Endothelial cell (in vitro differentiated cells): ENCODE measurements around the gene STXBP4. TPM values are rescaled to one million over a fixed set of nuclear protein-coding genes. Genes with fewer than 3 reads are reported as not detected.

Experiments used
- DNase-seq: peaks from one replicate; pipeline ENCODE4 v3.0.0; 2021; ENCODE audit warnings: low spot score
- H3K27ac Mint-ChIP-seq: one replicate; pipeline ENCODE4 v1.8.0; 2021; ENCODE audit warnings: mixed read lengths, inconsistent platforms; ENCODE audit not compliant: unreplicated experiment
- H3K27me3 Mint-ChIP-seq: one replicate; pipeline ENCODE4 v1.8.0; 2021; ENCODE audit warnings: mild to moderate bottlenecking, moderate library complexity, mixed read lengths, inconsistent platforms; ENCODE audit not compliant: unreplicated experiment
- H3K36me3 Mint-ChIP-seq: one replicate; pipeline ENCODE4 v1.8.0; 2021; ENCODE audit warnings: mild to moderate bottlenecking, low read depth, mixed read lengths, inconsistent platforms; ENCODE audit not compliant: unreplicated experiment
- H3K4me1 Mint-ChIP-seq: one replicate; pipeline ENCODE4 v1.8.0; 2021; ENCODE audit warnings: mild to moderate bottlenecking, mixed read lengths, inconsistent platforms; ENCODE audit not compliant: unreplicated experiment
- H3K4me3 Mint-ChIP-seq: one replicate; pipeline ENCODE4 v1.8.0; 2021; ENCODE audit warnings: mild to moderate bottlenecking, mixed read lengths, inconsistent platforms; ENCODE audit not compliant: unreplicated experiment
- H3K9me3 Mint-ChIP-seq: one replicate; pipeline ENCODE4 v1.8.0; 2021; ENCODE audit warnings: mixed read lengths, inconsistent platforms; ENCODE audit not compliant: unreplicated experiment
- total RNA-seq: library from RNA; stranded (reverse); fragmentation: NEBNext Ultra II Directional; extraction: Animal tissue kit (Norgen Biotek cat#: 25700); gene quantifications from one replicate; pipeline ENCODE4 v1.2.1, GENCODE V29; 2021; ENCODE audit not compliant: unreplicated experiment
- TF ChIP-seq, protein P1 (sequence below): fragments of 200-600 bp; sonication (generic); IDR thresholded peaks from one replicate; pipeline ENCODE4 v1.5.0; 2021; ENCODE audit warnings: antibody characterized with exemption; ENCODE audit not compliant: unreplicated experiment

The STXBP4 gene
- total RNA-seq, 1 donor from 2014 or later: 7.5 TPM

DNA sequence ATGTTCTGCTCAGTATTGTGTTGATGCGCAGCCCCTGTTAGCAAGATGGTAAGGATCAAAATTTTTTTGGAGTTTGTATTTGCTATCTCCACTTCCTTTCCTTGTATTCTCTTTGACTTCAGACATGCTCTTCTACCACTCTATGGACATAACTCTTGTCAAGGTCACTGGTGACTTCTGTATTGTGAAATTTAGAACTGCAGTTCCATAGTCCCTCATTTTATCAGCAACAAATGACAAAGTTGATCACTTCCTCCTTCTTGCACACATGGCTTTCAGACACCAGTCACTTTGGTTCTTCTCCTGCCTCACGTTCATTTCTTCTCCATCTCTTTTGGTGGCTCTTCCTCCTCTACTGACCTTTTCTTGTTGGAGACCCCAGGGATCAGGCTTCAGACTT is 21.2 kb upstream of the STXBP4 start:
- Mint-ChIP-seq H3K9me3 (no peaks in the 10 kb centered on the region), H3K27me3 (no peaks in the 10 kb centered on the region), H3K27ac (no peak overlapping the region), H3K36me3 (no peaks in the 10 kb centered on the region), H3K4me1 (no peaks in the 10 kb centered on the region), H3K4me3 (no peak overlapping the region)
- TF ChIP-seq, protein P1, sequence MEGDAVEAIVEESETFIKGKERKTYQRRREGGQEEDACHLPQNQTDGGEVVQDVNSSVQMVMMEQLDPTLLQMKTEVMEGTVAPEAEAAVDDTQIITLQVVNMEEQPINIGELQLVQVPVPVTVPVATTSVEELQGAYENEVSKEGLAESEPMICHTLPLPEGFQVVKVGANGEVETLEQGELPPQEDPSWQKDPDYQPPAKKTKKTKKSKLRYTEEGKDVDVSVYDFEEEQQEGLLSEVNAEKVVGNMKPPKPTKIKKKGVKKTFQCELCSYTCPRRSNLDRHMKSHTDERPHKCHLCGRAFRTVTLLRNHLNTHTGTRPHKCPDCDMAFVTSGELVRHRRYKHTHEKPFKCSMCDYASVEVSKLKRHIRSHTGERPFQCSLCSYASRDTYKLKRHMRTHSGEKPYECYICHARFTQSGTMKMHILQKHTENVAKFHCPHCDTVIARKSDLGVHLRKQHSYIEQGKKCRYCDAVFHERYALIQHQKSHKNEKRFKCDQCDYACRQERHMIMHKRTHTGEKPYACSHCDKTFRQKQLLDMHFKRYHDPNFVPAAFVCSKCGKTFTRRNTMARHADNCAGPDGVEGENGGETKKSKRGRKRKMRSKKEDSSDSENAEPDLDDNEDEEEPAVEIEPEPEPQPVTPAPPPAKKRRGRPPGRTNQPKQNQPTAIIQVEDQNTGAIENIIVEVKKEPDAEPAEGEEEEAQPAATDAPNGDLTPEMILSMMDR: no peak
- DNase-seq: no peak

DNA sequence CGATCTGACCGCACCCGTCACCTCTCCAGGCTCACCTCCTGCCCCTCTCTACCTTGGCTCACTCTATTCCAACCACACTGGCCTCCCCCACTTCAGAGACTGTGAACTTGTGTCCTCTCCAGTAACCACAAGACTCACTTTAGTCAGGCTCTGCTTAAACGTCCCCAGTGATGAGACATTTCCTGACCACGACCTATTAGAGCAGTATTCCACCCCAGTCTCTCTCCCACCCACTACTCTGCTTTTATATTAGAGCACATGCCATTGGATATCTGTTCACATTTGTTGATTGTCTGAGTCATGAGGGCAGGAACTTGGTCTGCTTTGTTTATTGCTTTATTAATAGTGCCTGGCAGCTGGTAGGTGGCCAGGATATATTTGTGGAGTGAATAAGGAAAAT is 20.2 kb upstream of the STXBP4 start:
- Mint-ChIP-seq H3K36me3 (no peaks in the 10 kb centered on the region), H3K27me3 (no peaks in the 10 kb centered on the region), H3K9me3 (no peaks in the 10 kb centered on the region), H3K4me1 (no peaks in the 10 kb centered on the region), H3K27ac (no peak overlapping the region), H3K4me3 (no peak overlapping the region)
- TF ChIP-seq, protein P1: no peak
- DNase-seq: no peak

DNA sequence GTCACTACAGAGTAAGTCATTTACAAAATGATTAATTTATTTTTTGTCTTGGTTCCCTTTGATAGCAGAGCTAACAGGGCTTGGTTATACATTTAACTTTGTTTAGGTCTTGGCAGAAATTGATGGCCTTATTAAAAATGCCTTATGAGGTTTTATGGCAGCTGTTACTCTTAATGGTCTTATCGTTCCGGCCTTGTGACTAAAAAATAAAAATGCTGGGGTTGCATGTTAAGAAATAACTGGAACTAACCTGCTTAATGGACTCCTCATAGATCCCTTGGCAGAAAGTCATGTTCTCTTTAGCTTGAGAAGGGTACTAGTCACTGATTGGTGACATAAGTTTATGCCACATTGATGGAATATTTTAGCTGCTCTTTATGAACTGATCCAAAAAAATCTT is 18.4 kb upstream of the STXBP4 start:
- no peaks in the 10 kb centered on the region for H3K9me3 Mint-ChIP-seq
- H3K27ac Mint-ChIP-seq: no peak overlapping the region
- TF ChIP-seq, protein P1: no peak
- no peaks in the 10 kb centered on the region for H3K4me1 Mint-ChIP-seq
- H3K4me3 Mint-ChIP-seq: no peak overlapping the region
- no peak for DNase-seq
- no peaks in the 10 kb centered on the region for H3K27me3 Mint-ChIP-seq
- no peaks in the 10 kb centered on the region for H3K36me3 Mint-ChIP-seq

DNA sequence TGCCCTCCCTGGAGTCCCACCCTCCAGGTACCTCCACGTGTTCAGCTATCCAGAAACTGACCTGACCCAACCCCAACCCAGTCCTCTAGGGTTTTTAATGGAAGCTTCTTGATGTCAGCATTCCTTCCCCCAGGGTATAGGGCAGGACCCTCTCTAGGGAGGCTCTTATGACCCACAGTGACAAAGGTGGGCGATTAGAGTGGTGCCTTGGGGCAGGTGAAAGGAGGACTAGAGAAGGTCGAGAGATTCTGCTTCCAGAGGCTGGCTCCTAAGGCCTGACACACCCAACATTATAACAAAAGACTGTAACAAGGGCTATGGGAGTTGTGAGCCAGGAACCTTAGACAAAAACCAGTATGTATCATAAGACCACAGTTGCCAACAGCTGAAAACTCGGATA is 17.3 kb upstream of the STXBP4 start:
- Mint-ChIP-seq H3K4me3 (no peak overlapping the region), H3K27ac (no peak overlapping the region), H3K36me3 (no peaks in the 10 kb centered on the region), H3K27me3 (no peaks in the 10 kb centered on the region), H3K4me1 (no peaks in the 10 kb centered on the region), H3K9me3 (no peaks in the 10 kb centered on the region)
- DNase-seq: no peak
- TF ChIP-seq, protein P1: no peak

DNA sequence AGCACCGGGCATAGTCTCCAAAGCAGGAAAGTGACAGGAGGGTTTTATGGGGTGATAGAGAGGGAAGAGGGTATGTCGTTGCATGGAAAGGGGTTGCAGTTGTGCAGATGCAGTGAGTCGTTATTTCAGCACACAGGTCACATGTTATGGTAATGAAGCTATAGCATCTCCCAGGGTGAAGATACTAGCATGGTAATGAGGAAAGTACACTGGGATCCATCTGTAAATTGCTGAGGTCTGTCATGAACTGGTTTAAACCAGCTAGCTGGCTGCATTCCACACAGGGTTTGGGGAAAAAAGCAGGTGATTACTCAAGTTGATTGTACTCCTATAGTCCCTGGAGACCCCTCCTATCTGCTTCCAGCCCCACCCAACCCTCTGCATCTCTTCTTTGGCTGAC is 11.8 kb upstream of the STXBP4 start:
- Mint-ChIP-seq H3K36me3 (peaks cover 13% of the 10 kb centered on the region), H3K4me1 (no peaks in the 10 kb centered on the region), H3K4me3 (no peak overlapping the region), H3K27ac (no peak overlapping the region), H3K27me3 (no peaks in the 10 kb centered on the region), H3K9me3 (no peaks in the 10 kb centered on the region)
- TF ChIP-seq, protein P1: no peak
- DNase-seq: no peak
